T-helper 9 cell (primary cell): ENCODE results near the gene ALAS1.

Experiments
- DNase-seq: peaks from one replicate; pipeline ENCODE4 v3.0.0-alpha.2; 2020

Gene ALAS1

DNA sequence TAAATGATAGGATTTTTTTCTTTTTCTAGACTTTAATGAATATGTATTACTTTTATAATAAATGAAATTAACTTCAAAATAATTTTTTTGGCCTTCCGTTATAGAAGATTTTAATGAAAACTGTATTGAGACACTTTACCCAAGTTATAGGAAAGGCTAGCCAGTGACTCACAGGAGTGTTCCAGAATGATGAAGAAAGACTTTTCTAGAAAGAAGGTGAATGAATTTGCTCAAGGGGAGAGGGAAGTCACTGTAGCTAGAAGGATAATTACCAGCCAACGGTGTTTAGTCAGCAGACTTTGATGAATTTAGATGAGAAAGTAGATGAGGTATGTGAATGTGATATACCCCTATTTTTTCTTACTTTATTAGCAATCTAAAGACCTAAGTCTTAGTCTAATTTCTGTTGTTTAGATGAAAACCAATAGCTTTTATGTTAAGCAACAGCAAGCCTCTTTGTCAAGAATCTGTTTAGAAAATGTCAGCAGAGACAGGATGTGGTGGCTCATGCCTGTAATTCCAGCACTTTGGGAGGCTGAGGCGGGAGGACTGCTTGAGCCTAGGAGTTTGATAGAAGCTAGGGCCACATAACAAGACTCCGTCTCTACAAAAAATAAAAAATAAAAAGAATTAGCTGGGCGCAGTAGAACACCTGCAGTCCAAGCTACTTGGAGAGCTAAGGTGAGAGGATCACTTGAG is 3.2 kb downstream of the ALAS1 start:
- no peak for DNase-seq

DNA sequence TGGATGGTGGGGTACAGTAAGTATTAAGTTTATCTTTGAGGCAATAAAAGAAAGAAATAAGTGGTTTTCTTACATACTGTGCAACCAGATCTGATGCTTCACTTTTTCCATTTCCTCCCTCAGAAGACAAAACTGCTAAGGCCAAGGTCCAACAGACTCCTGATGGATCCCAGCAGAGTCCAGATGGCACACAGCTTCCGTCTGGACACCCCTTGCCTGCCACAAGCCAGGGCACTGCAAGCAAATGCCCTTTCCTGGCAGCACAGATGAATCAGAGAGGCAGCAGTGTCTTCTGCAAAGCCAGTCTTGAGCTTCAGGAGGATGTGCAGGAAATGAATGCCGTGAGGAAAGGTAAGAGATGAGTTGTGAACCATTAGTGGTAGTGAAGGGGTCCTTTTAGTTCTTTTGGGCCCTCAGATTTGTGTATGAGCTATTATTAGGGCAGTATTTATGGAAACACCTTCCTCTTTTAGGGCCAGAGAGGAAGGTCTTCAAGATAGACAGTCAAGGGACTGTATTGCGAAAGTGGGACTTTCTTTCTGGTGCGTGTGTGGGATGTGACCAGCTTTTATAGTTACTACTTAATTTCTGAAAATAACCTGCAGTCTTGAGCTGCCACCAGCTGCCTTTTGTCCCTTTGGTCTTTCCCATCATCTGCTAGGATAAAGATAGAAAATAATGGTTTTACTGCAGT is 4.6 kb downstream of the ALAS1 start:
- no peak for DNase-seq

DNA sequence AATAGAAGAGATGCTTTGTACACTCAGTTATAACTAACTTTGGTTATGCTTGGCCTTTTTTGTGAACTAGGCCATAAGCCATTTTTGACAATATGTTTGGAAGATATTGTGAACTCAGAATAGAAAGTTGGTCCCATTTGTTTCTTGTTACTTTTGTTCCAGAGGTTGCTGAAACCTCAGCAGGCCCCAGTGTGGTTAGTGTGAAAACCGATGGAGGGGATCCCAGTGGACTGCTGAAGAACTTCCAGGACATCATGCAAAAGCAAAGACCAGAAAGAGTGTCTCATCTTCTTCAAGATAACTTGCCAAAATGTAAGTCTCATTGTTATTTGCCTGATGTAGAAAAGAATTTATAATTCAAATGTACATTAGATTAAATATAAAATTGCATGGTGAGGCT is 5.7 kb downstream of the ALAS1 start:
- no peak for DNase-seq

DNA sequence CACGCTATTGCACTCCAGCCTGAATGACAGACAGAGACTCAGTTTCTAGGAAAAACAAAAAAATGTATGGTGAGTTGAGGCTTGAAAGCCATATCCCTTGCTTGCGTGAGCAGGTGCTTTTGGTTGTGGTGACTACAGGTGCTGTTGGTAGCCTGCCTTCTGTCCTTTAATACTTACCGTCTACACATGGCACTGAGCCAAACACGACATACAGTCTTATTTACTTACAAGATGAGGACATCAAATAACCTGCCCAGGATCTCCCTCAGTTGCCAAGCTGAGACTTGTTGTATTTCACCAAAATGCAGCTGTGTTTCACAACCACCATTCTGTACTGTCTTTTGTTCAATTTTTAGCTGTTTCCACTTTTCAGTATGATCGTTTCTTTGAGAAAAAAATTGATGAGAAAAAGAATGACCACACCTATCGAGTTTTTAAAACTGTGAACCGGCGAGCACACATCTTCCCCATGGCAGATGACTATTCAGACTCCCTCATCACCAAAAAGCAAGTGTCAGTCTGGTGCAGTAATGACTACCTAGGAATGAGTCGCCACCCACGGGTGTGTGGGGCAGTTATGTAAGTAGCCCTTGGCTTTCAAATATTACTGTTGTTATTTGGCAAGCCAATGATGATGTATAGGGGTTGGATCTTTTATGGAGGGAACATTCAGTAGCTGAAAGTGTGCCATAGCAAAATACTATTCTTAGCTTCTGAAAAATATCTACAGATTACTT is 6.5 kb downstream of the ALAS1 start:
- DNase-seq: no peak

DNA sequence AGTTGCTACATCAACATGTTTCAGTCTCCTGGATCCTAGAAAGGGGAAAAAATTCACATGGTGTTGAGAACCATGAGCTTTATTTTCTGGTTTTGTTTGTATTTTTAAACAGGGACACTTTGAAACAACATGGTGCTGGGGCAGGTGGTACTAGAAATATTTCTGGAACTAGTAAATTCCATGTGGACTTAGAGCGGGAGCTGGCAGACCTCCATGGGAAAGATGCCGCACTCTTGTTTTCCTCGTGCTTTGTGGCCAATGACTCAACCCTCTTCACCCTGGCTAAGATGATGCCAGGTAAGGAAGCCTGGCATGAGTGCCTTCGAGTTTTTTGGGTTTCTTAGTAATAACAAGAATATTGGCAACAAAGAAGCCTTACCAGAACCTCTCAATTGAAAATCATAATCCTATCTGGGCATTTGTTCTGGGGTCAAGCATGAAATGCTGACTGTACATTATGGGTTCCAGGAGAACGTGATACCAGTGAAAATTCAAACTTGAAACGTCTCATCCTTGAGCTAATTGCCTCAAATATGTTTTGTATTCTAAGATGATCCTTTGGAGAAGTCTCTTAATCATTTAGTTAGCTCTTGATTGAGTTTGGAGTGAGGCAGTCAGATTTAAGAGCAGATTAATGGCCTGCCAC is 7.9 kb downstream of the ALAS1 start:
- DNase-seq: no peak

DNA sequence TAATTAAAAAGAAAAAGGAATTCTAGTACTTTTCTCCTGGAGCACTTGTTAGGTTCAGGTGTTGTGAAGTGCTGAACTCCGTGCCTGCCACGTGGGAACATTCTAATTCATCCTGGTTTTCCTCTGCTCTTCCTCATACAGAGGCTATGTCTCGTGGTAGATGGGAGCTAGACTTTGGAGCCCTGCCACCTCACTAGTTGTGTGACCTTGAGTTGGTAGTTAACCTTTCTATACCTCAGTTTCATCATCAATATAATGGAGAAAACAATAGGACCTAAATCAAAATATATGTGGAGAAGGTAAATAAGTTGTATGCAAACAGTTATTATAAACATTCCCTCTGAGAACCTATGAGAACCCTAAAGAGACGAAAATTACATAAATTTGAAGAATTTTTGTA is 10.6 kb downstream of the ALAS1 start:
- DNase-seq: no peak

DNA sequence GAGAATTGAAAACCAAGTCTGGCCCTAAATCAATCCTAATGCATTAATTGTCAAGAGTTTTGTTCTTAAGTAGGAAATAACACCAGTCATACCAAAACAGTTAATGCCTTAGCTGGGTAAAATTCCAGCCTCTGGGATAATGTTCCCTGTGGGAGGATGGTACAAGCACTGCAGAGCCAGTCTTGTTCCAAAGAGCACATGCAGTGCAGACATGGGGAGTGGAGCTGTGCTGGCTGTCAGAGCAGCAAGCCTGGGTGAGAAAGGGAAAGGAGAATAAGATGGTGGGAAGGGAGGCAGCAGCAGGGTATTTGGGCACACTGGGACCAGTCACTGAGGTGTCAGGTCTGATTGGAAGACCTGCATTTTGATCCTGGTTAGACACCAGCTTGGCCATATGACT is 12.1 kb downstream of the ALAS1 start:
- DNase-seq: no peak

DNA sequence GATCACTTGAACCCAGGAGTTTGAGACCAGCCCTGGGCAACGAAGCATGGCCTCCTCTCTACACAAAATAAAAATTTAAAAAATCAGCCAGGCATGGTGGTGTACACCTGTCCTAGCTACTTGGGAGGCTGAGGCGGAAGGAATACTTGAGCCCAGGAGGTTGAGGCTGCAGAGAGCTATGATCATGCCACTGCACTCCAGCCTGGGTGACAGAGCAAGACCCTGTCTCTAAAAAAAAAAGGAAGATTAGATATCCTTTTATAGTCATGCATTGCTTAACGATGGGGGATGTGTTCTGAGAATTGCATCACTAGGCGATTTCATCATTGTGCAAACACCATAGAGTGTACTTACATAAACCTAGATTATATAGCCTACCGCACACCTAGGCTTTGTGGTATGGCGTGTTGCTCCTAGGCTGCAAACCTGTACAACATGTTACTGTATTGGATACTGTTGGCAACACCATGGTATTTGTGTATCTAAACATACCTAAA is 12.6 kb downstream of the ALAS1 start:
- no peak for DNase-seq

DNA sequence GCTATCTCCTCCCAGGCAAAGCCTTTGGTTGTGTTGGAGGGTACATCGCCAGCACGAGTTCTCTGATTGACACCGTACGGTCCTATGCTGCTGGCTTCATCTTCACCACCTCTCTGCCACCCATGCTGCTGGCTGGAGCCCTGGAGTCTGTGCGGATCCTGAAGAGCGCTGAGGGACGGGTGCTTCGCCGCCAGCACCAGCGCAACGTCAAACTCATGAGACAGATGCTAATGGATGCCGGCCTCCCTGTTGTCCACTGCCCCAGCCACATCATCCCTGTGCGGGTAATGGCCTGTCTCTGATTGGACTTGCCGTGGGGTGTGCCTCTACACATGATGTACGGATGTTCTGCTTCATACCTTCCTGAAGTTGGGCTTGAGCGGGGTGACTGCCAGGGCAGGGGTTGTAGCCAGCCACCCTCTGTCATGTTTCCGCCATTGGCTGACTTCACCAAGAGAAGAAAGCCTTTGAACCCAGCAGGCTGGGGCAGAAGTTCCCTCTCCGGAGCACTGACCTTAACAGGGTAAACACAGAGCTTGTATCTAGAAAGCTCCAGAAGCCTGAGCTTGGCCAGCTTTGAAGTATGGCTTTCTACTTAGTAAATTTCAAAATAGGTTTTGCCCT is 13.4 kb downstream of the ALAS1 start:
- no peak for DNase-seq

DNA sequence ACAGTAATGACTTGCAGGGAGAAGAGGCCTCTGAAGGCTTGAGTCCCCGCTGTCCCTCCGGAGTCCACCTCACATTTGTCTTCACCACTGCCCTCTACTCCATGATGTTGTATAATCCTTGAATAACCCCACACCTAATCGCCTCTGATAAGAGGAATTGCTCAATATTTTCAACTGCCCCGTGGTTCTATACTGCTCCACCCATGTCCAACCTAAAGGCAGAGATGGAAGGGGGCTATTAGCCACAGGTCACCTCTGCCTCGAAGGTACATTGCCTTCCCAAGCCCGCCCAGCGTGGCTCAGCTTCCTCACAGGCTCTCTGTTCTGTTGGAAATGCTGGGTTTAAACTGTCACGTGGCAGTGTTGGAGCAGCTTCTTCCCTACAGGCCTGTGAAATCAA is 15.0 kb downstream of the ALAS1 start:
- DNase-seq: no peak

DNA sequence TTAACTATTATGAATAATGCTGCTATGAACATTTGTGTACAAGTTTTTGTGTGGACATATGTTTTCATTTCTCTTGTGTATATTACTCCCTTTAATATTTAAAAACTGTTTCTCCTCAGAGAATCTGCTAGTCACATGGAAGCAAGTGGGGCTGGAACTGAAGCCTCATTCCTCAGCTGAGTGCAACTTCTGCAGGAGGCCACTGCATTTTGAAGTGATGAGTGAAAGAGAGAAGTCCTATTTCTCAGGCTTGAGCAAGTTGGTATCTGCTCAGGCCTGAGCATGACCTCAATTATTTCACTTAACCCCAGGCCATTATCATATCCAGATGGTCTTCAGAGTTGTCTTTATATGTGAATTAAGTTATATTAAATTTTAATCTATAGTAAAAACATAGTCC is 15.9 kb downstream of the ALAS1 start:
- DNase-seq: no peak

DNA sequence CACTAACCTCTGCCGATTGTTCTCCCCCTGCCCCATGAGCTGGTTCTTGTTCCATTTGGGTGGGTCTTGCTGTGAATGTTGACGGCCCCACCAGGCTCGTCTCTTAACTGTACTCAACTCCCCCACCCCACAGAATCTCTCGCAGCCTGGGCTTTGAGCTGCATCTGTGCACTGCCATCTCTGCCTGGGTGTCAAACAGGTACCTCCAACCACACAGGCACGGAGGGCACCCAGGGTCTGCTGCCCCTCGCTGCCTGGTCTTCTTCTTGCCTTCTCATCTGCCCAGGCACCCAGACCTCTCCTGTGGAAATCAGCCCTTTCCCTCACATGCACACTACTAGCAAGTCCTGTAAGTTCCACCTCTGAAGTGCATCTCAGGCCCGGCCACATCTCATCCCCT is 17.4 kb downstream of the ALAS1 start:
- no peak for DNase-seq

DNA sequence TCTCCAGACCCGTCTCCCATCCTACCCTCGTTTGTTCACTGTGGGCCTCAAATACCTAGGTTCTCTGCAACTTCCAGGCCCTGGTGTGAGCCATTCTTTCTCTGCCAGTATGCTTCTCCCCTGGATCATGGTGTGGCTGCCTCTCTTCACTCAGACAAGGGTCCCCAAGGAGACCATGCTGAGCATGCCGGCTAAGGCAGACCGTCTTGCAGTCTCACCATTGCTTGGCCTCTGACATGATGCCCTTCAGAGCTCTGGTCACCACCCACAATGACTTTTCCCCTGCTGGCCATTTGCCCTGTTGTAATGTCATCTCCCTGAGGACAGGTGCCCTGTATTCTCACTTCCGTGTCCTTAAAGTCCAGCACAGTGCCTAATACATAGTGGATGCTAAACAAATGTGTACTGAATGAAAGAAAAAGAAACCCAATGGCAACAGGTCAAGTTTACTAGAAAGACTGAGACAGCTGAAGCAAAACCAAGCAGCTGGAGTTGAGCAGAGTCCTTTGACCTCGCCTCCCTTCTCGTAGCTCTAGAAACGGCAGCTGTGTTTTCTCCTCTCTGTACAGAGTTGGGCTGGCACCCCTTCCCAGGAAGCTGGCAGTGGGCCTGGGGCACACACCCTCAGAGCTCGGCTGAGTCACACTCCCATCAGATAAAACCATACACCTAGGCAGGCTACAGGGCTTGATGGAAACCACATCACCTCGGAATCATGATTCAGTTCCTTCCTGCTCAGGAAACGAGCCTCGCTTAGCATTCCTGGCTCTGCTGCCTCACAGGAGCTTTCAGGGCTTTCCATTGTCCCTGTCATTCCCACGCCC is 18.8 kb downstream of the ALAS1 start:
- DNase-seq: peak; percentile 57

DNA sequence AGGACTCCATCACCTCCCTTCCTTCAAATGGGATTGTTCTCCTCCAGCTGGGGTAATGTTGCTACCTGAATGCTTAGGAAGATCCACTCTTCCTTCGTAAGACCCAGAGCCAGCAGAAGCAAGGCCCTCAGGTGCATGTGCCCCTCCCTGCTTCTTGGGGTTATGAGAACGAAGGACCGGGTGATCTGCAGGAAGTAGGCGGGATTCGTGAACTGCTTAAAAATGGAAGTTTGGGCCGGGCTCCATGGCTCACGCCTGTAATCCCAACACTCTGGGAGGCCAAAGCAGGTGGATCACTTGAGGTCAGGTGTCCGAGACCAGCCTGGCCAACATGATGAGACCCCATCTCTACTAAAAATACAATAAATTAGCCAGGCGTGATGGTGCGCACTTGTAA is 19.4 kb downstream of the ALAS1 start:
- DNase-seq: no peak

DNA sequence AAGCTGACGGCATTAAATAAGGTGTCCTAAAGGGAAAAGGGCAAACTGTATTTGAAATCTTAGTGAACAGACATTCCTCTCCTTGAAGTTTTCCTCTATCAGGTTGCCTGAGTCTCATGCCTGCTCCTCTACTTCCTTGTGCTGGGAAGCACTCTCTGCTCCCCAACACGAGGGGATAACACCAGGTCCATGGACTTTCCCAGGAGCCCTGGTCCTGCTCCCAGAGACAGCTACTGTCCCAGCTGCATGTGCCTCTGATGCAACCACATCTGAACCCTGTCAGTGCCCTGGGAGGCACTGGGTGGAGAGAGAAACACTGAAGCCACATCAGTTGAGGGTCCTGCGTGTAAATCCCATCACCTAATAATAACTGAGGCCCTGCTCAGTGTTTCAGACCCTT is 20.1 kb downstream of the ALAS1 start:
- DNase-seq: no peak

DNA sequence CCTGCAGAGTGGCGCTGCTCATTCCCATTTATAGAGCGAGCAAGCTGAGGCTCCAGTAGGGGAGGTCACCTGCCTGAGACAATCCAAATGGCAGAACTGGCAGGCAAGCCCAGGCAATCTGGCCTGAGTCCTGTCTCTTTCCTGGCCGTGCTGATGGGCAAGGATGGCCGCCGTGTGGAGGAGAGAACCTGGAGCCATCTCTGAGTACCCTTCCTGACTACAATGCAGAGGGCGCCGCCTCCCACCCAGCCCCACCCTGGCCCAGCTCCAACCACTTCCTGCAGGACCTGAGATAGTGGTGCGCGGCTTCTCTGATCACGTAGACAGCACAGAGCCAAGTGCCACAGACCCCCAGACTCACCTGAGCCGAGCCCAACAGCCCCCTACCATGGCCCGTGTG is 20.5 kb downstream of the ALAS1 start:
- no peak for DNase-seq

DNA sequence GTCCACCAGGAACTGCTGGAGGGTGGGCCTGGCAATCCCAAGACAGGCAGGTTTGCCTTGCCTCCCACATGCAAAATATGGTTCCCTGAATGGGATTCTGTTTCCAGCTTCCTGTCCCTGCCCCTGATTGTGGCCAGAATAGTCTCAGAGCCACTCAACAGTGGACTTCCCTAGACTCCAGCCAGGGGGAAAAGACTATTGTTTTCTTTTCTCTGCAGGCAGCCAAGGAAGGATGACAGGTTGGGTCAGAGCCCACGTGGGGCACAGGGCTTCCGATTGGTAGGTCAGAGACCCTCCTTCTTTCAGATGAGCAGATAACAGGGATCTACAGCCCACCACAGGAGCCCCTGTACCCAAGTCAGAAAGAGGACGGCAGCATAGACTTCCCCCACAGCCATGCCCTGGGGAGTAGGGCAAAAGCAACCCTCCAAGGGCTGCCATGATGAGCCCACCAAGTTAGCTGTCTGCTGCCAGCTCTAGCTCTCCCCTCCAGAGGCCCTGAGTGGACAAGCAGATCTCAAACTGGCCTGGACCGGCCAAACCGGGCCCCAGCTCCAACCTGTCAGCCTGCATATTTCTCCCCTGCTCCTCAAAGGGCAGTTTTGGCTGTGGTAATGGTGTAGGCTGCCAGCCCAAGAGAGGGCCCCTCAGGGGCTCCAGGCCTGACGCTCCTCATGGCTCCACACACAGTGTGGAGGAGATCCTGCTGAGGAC is 21.1 kb downstream of the ALAS1 start:
- no peak for DNase-seq

DNA sequence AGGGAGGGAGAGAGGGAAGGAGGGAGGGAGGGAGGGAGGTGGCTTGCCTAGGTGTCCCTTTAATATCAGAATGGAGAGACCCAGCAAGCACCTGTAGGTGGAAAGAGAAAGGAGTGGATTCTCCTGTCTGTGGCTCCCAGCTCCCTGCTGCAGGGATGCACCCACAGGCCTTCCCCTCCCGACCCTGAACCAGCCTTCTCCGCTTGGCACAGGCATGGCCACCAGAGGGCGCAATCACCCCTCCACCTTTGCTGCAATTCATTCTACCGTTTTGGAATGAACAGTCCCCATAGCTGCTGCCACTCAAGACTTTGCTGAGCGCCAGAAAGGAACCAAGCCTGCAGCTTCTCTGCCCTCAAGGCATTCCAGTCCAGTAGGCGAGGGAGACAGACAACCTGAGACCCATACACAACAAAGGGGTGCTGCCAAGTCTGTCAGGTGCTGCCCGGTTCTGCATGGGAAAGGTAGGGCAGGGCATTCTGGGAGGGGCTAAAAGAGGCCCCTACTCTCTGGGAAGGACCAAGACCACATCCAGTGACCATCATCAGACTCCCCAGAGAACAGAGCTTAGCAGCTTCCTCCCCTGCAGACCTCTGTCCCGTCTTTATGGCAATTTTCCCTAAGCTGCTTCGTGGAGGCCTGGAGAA is 22.5 kb downstream of the ALAS1 start:
- DNase-seq: peak; percentile 92

DNA sequence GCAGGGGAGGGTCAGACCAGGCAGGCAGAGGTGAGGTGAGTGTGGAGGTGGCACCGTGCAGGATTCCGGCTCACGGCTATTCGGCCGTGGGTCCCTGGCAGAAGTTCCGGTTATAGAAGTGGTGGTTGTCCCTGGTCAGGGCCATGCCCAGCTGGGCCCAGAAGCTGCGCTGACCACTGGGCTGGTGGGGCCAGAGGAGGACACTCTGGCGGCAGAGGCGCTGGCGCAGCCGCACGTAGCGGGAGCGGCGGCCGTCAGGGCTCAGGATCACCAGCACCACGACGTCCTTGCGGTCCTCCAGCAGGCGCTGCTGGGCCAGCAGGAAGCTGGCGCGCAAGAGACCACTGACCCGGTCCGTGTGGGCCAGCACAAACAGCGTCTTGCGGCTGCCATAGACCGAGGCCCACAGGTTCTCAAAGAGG is 23.2 kb downstream of the ALAS1 start:
- no peak for DNase-seq

DNA sequence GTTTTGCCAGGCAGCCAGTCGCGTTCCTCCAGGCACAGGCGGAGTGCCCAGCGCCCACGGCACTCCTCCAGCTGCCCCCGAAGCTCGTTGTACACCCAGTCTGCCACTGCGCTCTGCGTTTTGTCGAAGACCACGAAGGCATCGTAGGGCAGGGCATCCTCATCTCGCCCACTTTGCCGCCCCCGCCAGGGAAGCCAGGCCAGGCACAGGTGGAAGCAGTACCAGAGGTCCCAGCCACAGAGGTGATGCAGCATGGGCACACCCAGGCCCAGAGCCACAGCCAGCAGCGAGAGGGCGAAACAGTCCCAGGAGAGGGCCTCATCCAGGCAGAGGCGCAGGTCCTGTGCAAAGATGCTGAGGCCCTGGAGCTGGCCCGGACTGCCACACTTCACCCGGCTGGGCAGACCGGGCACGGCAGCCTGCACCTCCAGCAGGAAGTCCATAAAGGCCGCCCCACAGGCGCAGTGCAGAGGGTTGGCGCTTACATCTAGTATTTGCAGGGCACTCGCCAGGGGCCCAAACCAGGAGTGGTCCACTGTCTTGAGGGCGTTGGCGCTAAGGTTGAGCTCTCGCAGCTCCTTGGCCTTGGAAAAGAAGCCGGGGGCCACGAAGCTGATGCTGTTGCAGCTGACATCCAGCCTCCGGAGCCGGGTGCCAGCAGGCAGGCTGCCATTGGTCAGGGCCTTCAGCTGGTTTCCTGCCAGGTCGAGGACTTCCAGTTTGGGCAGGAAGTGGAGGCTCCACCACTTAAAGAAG is 23.8 kb downstream of the ALAS1 start:
- DNase-seq: peak; percentile 52
